Choroid plexus epithelial cell (primary cell): ENCODE measurements around the gene RPN2.
A peak's percentile ranks its signal among the peaks of the same experiment; 100 is the strongest.

Experiments used
- DNase-seq: peaks from one replicate; pipeline ENCODE4 v3.0.0-alpha.2; 2010; ENCODE audit warnings: low read depth
- H3K4me3 ChIP-seq: 2 replicates; pipeline ENCODE4 v1.5.1; 2011; ENCODE audit warnings: low read depth, mild to moderate bottlenecking, control low read depth, low read length, moderate library complexity
- TF ChIP-seq, protein P1 (sequence below): conservative IDR thresholded peaks from 2 replicates; pipeline ENCODE4 v1.5.1; 2011; ENCODE audit warnings: low read depth, mild to moderate bottlenecking, control low read depth, inconsistent platforms, low read length, moderate library complexity

RPN2 gene

DNA sequence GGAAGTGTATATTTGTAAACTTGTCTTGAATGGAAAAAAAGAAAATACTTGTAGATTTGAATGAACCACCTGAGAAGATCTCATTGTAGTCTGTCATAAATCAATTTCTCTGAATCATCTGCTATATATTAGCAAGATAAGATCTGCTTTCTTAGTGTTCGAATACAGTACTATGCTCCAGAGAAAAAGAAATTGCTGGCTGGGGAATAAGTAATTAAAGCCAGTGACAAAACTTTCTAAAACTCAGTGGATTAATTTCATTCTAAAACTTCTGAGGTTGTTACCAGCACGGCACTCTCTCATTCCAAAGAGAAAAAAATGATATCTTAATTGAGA lies 22.7 kb downstream of the RPN2 start:
- DNase-seq = no peak
- TF ChIP-seq, protein P1, sequence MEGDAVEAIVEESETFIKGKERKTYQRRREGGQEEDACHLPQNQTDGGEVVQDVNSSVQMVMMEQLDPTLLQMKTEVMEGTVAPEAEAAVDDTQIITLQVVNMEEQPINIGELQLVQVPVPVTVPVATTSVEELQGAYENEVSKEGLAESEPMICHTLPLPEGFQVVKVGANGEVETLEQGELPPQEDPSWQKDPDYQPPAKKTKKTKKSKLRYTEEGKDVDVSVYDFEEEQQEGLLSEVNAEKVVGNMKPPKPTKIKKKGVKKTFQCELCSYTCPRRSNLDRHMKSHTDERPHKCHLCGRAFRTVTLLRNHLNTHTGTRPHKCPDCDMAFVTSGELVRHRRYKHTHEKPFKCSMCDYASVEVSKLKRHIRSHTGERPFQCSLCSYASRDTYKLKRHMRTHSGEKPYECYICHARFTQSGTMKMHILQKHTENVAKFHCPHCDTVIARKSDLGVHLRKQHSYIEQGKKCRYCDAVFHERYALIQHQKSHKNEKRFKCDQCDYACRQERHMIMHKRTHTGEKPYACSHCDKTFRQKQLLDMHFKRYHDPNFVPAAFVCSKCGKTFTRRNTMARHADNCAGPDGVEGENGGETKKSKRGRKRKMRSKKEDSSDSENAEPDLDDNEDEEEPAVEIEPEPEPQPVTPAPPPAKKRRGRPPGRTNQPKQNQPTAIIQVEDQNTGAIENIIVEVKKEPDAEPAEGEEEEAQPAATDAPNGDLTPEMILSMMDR = no peak
- H3K4me3 ChIP-seq = peak overlapping the region; percentile 34

DNA sequence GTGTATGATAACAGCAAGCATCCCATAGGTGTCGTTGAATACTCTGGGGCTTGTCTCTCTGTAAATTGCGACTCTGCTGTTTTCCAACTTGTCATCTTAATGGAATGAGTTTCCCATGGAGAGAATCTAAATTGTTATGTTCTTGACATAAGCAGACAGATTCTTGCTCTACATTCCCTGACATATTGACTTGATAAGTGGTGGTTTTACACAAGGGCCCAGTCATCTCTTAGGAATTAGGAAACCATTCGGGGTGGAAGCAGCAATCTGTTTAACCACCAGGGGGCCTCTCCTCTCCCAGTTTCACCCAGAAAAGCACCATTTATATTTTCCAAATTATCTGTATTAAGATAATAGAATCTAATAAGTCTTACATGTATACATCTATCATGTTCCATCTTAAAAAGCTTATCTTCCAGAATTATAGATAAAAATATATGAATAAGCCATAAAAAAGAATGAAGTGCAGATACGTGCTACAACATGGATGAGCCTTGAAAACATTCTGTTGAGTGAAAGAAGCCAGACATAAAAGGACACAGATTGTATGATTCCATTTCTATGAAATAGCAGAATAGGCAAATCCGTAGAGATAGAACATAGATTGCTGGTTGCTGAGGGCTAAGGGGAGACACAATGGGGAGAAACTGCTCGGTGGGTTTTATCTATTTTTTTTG lies 23.3 kb downstream of the RPN2 start:
- TF ChIP-seq, protein P1 = peak; percentile 89
- peak; percentile 98 for DNase-seq
- peak overlapping the region; percentile 34 for H3K4me3 ChIP-seq

DNA sequence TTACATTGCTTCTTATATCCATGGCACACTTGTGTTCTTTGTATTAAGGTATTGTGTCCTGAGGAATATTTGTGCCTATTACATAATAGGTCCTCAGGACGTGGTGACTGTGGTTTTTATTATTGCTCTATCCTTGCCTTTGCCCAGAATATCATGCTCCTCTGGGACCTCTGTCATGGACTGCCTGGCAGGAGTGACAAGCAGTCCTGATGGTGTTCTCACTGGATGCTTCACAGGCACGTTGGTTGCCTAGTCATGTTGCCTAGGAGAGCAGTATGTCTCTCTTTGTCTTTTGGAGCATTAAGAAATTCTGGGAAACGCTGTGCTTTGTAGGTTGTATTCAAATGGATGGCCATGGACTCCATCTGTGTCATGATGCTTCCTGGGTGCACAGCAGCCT lies 24.9 kb downstream of the RPN2 start:
- TF ChIP-seq, protein P1 = no peak
- no peak for DNase-seq
- no peak overlapping the region for H3K4me3 ChIP-seq

DNA sequence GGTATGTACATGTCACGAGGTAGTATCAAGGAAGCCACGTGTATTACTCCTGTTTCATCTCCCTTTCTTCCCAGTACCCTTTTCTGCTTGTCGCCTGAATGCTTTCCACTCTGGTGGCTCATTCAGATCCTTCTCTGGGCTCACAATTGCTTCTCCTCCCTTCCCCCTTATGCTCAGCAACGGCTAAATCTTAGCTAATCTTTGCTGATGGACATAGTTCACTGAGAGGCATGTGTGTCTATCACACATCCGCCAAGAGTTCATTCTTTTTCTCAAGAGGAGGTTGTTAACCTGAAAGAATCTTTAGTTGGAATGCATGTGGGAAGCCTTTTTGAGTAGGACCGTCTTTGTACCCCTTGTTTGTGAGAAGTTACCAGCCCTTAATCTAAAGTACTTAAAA lies 26.0 kb downstream of the RPN2 start:
- no peak for DNase-seq
- H3K4me3 ChIP-seq = no peak overlapping the region
- TF ChIP-seq, protein P1 = no peak

DNA sequence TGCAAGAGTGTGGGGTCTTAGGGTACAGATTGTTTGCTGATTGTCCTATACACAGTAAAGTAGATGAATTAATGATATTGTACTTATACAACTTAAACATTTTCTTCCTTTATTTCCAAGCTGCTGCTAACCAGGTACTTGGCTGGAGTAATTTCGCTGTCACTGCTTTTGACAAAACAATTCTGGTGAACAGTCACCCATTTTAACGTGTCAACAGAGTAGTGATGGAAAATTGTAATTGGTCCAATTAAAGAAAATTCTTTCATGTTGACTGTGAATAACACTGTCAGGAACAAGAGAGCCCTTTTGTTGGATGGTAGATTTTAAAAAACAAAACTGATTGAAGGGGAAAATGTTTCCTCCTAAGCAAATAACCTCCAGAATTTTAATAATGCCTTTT lies 26.7 kb downstream of the RPN2 start:
- H3K4me3 ChIP-seq = no peak overlapping the region
- TF ChIP-seq, protein P1 = no peak
- DNase-seq = no peak

DNA sequence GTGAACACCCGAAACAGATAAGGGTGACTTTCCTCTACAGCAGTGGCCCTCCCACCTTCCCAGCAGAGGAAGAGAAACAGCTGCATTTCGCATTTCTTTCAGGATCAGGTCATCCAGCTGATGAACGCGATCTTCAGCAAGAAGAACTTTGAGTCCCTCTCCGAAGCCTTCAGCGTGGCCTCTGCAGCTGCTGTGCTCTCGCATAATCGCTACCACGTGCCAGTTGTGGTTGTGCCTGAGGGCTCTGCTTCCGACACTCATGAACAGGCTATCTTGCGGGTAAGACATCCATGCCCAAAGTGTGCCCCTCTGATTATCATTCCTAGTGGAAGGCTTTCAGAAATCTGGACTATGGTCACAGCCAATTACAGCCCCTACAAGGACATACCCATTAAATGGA lies 28.0 kb downstream of the RPN2 start:
- no peak for DNase-seq
- TF ChIP-seq, protein P1 = no peak
- H3K4me3 ChIP-seq = no peak overlapping the region

DNA sequence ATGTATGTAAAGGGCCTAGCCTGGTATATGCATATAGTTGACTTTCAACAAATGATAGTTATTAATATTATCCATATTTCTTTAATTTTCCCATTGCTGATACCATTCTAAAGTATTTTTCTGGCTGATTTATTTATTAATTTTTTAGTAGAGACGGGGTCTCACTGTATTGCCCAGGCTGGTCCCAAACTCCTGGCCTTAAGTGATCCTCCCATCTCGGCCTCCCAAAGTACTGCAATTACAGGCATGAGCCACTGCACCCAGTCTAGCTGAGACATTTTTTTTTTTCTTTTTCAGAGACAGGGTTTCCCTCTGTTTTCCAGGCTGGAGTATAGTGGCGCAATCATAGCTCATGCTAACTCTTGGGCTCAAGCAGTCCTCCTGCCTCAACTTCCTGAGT lies 30.1 kb downstream of the RPN2 start:
- TF ChIP-seq, protein P1 = no peak
- DNase-seq = no peak
- H3K4me3 ChIP-seq = no peak overlapping the region
